Activated CD4-positive, alpha-beta memory T cell treated with anti-CD3 and anti-CD28 coated beads, Interleukin-2, amount 10 ng/mL, durations not matched to agents 7 days and 5 days (primary cell): ENCODE measurements around the gene SIGLEC15. TPM values are rescaled to one million over a fixed set of nuclear protein-coding genes. Genes with fewer than 3 reads are reported as not detected.
"Not testable (repeated sequence)": the region's sequence is repeated elsewhere in the genome, so short reads cannot be mapped to it uniquely, and the experiment has no call there.

Source experiments
- CTCF ChIA-PET: fragments of 350-600 bp; sonication (Branson Sonifier 250); formaldehyde crosslinking; loops from one replicate; lab custom pipeline; 2021; ENCODE audit warnings: antibody characterized with exemption, inconsistent platforms; lab: Charles Lee
- POLR2A ChIA-PET: fragments of 350-600 bp; sonication (Branson Sonifier 250); formaldehyde crosslinking; loops from one replicate; lab custom pipeline; 2021; ENCODE audit warnings: antibody characterized with exemption; lab: Charles Lee
- DNase-seq: peaks from one replicate; pipeline ENCODE4 v3.0.0-alpha.2; 2020
- H3K27ac Mint-ChIP-seq: one replicate; pipeline ENCODE4 v1.8.0; 2021; ENCODE audit warnings: mild to moderate bottlenecking, mixed read lengths
- H3K27me3 Mint-ChIP-seq: one replicate; pipeline ENCODE4 v1.8.0; 2021; ENCODE audit warnings: mixed read lengths
- H3K36me3 Mint-ChIP-seq: one replicate; pipeline ENCODE4 v1.8.0; 2021; ENCODE audit warnings: low read depth, mixed read lengths
- H3K4me1 Mint-ChIP-seq: one replicate; pipeline ENCODE4 v1.8.0; 2021; ENCODE audit warnings: mixed read lengths
- H3K4me3 Mint-ChIP-seq: one replicate; pipeline ENCODE4 v1.8.0; 2021; ENCODE audit warnings: mild to moderate bottlenecking, mixed read lengths
- H3K9me3 Mint-ChIP-seq: one replicate; pipeline ENCODE4 v1.8.0; 2021; ENCODE audit warnings: mixed read lengths
- total RNA-seq, 2 experiments: library from RNA; stranded (reverse); gene quantifications; one replicate each; pipeline ENCODE4 v1.2.3, GENCODE V29; 2021

Gene SIGLEC15
- total RNA-seq, 2 experiments from 2014 or later = not detected

DNA sequence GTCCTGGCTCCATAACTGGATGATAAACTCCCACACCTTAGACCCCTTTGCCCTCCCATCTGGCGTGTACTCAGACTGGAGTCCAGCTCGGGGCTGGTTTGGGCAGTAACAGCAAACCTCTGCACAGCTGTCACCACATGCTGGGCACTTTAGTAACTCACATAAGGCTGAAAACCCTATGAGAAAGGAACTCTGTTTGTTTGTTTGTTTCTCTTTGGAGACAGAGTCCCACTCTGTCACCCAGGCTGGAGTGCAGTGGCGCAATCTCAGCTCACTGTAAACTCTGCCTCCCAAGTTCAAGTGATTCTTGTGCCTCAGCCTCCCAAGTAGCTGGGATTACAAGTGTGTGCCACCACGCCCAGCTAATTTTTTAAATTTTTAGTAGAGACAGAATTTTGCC, 1.2 kb downstream of the SIGLEC15 start:
- H3K27ac Mint-ChIP-seq, DNase-seq, CTCF ChIA-PET, H3K9me3 Mint-ChIP-seq, H3K4me3 Mint-ChIP-seq, POLR2A ChIA-PET, H3K36me3 Mint-ChIP-seq: not testable (repeated sequence)
- Mint-ChIP-seq H3K4me1 (peaks cover 12% of the 10 kb centered on the region), H3K27me3 (peaks cover 11% of the 10 kb centered on the region)

DNA sequence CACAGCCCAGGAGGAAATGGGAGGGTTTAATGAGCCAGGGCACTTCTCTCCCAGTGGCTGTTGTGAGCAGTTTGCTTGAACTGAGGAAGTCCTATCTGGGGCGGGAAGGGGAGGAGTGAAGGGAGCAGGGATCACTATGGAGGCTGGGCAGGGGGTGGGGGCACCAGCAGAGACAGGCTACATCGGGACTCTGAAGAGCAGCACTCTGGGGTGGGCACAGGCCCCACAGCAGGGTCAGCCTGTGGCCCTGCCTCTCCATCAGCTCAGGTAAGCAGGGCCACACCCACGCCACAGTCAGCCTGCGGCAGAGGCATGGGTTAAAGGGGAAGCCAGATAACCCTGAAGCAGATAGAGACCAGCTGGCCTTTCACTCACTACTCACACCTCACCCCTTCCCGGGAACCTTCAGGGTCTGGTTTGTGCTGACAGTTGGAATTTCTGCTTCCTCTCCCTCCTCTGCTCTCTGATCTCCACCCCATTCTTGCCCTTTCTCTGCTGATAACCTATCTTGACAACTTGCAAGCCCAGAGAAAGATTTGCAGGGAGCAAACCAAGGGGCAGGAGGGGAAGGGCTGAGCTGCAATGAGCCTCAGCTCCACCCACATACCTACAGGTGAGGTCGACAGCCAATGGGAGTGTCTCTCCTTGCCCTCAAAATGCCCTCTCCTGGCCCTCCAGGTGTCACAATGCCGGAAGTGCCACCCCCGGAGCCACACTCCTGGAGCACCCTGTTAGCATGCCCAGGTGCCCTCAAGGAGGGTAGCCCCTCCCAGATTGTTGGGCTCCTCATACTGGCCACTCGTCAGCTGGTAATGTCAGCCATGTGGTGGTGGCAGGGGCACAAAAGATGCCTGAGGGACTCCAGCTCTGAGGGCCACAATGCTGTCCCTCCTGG, 3.7 kb downstream of the SIGLEC15 start:
- Mint-ChIP-seq H3K9me3 (no peaks in the 10 kb centered on the region), H3K27ac (no peak overlapping the region), H3K4me3 (no peak overlapping the region), H3K4me1 (peaks cover 12% of the 10 kb centered on the region), H3K27me3 (peaks cover 3% of the 10 kb centered on the region), H3K36me3 (no peaks in the 10 kb centered on the region)
- CTCF ChIA-PET = no interaction called here
- POLR2A ChIA-PET = no interaction called here
- no peak for DNase-seq

- peaks cover 7% of the 10 kb centered on the region for H3K4me1 Mint-ChIP-seq
- DNase-seq = no peak
- H3K27ac Mint-ChIP-seq = no peak overlapping the region
- H3K4me3 Mint-ChIP-seq = no peak overlapping the region
- H3K9me3 Mint-ChIP-seq = no peaks in the 10 kb centered on the region
- H3K27me3 Mint-ChIP-seq = peaks cover 9% of the 10 kb centered on the region
- no peaks in the 10 kb centered on the region for H3K36me3 Mint-ChIP-seq
- CTCF ChIA-PET = interaction anchor here (0.7 kb wide), 1 partner anchor 164 kb away, joined by 3 read pairs; no protein-coding TSS in a partner anchor
- POLR2A ChIA-PET = no interaction called here
These were observed 4.4 kb downstream of the SIGLEC15 start for GRCh38 chr18:45829855-45830254.

DNA sequence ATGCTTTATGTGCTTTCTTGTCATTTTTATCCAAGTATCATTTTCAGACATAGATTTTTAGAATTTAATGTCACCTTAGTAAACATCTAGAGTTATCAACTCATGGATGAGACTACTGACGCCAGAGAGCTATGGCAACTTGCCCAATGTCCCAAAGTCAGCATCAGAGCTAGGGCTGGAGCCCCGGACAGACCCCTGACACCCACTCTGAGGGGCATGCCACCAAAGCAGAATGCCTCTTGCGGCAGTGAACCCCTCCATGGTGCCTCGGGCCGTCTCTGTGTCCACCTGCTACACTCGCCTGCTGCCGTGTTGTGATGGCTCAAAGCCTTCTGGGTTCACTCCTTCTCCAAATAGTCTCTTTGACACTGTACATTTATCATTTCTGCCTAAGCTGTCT, 5.4 kb downstream of the SIGLEC15 start:
- no peak for DNase-seq
- Mint-ChIP-seq H3K4me1 (peaks cover 5% of the 10 kb centered on the region), H3K36me3 (no peaks in the 10 kb centered on the region), H3K9me3 (no peaks in the 10 kb centered on the region), H3K27me3 (peaks cover 19% of the 10 kb centered on the region), H3K4me3 (no peak overlapping the region), H3K27ac (no peak overlapping the region)
- CTCF ChIA-PET = interaction anchor here (0.6 to 1.4 kb wide), 3 partner anchors 10 to 128 kb away, joined by 3 to 5 read pairs (median 3); no protein-coding TSS in a partner anchor
- POLR2A ChIA-PET = no interaction called here

- CTCF ChIA-PET = interaction anchor here (1.5 kb wide), 1 partner anchor 169 kb away, joined by 3 read pairs; no protein-coding TSS in a partner anchor
- no peaks in the 10 kb centered on the region for H3K36me3 Mint-ChIP-seq
These were observed 8.4 kb downstream of the SIGLEC15 start for GRCh38 chr18:45833846-45834245.

DNA sequence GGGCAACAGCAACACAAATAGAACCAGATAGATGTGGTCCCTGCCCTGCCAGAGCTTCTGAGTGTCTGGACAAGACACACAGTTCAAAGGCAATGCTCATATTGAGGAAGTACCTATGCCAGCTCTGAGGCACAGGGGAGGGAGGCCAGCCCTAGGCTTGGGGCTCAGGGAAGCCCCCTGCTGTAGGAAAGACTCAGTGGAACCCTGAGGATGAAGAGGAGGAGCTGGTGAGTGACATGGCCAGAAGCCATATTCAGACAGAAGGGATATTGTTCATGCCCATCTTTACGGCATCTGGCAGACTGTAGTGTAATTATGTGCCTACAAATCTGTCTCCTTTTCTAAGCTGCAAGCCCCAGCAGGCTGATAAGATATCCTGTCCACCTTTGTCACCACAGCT, 8.8 kb downstream of the SIGLEC15 start:
- H3K4me3 Mint-ChIP-seq = no peak overlapping the region
- ChIA-PET POLR2A (no interaction called here), CTCF (interaction anchor here (0.9 to 1.5 kb wide), 2 partner anchors 144 to 170 kb away, joined by 3 read pairs; no protein-coding TSS in a partner anchor)
- no peaks in the 10 kb centered on the region for H3K9me3 Mint-ChIP-seq
- H3K36me3 Mint-ChIP-seq = no peaks in the 10 kb centered on the region
- H3K27ac Mint-ChIP-seq = no peak overlapping the region
- H3K27me3 Mint-ChIP-seq = peaks cover 41% of the 10 kb centered on the region
- no peak for DNase-seq
- peaks cover 6% of the 10 kb centered on the region for H3K4me1 Mint-ChIP-seq

More at GRCh38 chr18:45833846-45834245, 8.4 kb downstream of the SIGLEC15 start:
- no peak overlapping the region for H3K27ac Mint-ChIP-seq
- no peak overlapping the region for H3K4me3 Mint-ChIP-seq
- H3K4me1 Mint-ChIP-seq = peaks cover 6% of the 10 kb centered on the region
- H3K27me3 Mint-ChIP-seq = peaks cover 37% of the 10 kb centered on the region
- POLR2A ChIA-PET = no interaction called here
- DNase-seq = no peak
- H3K9me3 Mint-ChIP-seq = no peaks in the 10 kb centered on the region

- Mint-ChIP-seq H3K9me3 (no peaks in the 10 kb centered on the region), H3K27me3 (peaks cover 48% of the 10 kb centered on the region), H3K4me3 (no peak overlapping the region), H3K27ac (no peak overlapping the region), H3K4me1 (peaks cover 6% of the 10 kb centered on the region), H3K36me3 (no peaks in the 10 kb centered on the region)
- CTCF ChIA-PET = interaction anchor here (0.9 to 1.5 kb wide), 2 partner anchors 145 to 171 kb away, joined by 3 read pairs; no protein-coding TSS in a partner anchor
- no peak for DNase-seq
- POLR2A ChIA-PET = no interaction called here
These were observed 9.7 kb downstream of the SIGLEC15 start for GRCh38 chr18:45835057-45835636.

GRCh38 chr18:45836242-45837205, 11.0 kb downstream of the SIGLEC15 start:
- Mint-ChIP-seq H3K27me3 (peaks cover 56% of the 10 kb centered on the region), H3K36me3 (no peaks in the 10 kb centered on the region), H3K4me1 (peaks cover 6% of the 10 kb centered on the region), H3K4me3 (no peak overlapping the region), H3K9me3 (no peaks in the 10 kb centered on the region), H3K27ac (no peak overlapping the region)
- CTCF ChIA-PET = no interaction called here
- no peak for DNase-seq
- POLR2A ChIA-PET = no interaction called here

GRCh38 chr18:45837283-45838070, 12.0 kb downstream of the SIGLEC15 start:
- H3K36me3 Mint-ChIP-seq = no peaks in the 10 kb centered on the region
- DNase-seq = peak; percentile 51
- CTCF ChIA-PET = no interaction called here
- H3K4me3 Mint-ChIP-seq = no peak overlapping the region
- H3K4me1 Mint-ChIP-seq = peaks cover 6% of the 10 kb centered on the region
- peaks cover 56% of the 10 kb centered on the region for H3K27me3 Mint-ChIP-seq
- no peaks in the 10 kb centered on the region for H3K9me3 Mint-ChIP-seq
- POLR2A ChIA-PET = no interaction called here
- H3K27ac Mint-ChIP-seq = no peak overlapping the region

GRCh38 chr18:45838302-45839070, 13.0 kb downstream of the SIGLEC15 start:
- peaks cover 6% of the 10 kb centered on the region for H3K4me1 Mint-ChIP-seq
- CTCF ChIA-PET = interaction anchor here (1.4 kb wide), 2 partner anchors 40 to 146 kb away, joined by 5 read pairs; no protein-coding TSS in a partner anchor
- POLR2A ChIA-PET = no interaction called here
- no peak overlapping the region for H3K4me3 Mint-ChIP-seq
- H3K9me3 Mint-ChIP-seq = no peaks in the 10 kb centered on the region
- H3K27me3 Mint-ChIP-seq = peaks cover 56% of the 10 kb centered on the region
- DNase-seq = no peak
- no peak overlapping the region for H3K27ac Mint-ChIP-seq
- no peaks in the 10 kb centered on the region for H3K36me3 Mint-ChIP-seq
